ENCODE data around the gene REV1.
"Not testable (repeated sequence)": the region's sequence is repeated elsewhere in the genome, so short reads cannot be mapped to it uniquely, and the experiment has no call there.

DNA sequence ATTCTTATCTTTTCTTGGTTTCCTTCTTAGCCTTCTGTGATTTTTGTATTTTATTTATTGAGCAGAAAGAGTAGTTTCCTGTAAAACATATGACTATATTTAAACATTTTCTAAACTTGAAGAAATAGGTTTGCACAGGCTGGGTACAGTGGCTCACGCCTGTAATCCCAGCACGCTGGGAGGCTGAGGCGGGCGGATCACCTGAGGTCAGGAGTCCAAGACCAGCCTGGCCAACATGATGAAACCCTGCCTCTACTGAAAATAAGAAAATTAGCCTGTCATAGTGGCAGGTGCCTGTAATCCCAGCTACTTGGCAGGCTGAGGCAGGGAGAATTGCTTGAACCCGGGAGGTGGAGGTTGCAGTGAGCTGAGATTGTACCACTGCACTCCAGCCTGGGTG is 121.0 kb downstream of the REV1 start:
- TF ChIP-seq POLR2AphosphoS5 (IDR thresholded peaks at IDR 0.05; ENCODE audit: low read depth, low read length); EZH2 (IDR thresholded peaks at IDR 0.05); YY1 (IDR thresholded peaks at IDR 0.05; ENCODE audit: extremely low read depth, insufficient replicate concordance, low read depth, low read length); ZFX (IDR thresholded peaks at IDR 0.05); POLR2A (IDR thresholded peaks at IDR 0.05; ENCODE audit: borderline replicate concordance, extremely low read depth, insufficient read depth, insufficient read length); EZH2phosphoT487 (IDR thresholded peaks at IDR 0.05; ENCODE audit: borderline replicate concordance); SRF (IDR thresholded peaks at IDR 0.05; ENCODE audit: low read depth); SP1 (IDR thresholded peaks at IDR 0.05; ENCODE audit: low read depth): not testable (repeated sequence)
- TF ChIP-seq, protein P1, sequence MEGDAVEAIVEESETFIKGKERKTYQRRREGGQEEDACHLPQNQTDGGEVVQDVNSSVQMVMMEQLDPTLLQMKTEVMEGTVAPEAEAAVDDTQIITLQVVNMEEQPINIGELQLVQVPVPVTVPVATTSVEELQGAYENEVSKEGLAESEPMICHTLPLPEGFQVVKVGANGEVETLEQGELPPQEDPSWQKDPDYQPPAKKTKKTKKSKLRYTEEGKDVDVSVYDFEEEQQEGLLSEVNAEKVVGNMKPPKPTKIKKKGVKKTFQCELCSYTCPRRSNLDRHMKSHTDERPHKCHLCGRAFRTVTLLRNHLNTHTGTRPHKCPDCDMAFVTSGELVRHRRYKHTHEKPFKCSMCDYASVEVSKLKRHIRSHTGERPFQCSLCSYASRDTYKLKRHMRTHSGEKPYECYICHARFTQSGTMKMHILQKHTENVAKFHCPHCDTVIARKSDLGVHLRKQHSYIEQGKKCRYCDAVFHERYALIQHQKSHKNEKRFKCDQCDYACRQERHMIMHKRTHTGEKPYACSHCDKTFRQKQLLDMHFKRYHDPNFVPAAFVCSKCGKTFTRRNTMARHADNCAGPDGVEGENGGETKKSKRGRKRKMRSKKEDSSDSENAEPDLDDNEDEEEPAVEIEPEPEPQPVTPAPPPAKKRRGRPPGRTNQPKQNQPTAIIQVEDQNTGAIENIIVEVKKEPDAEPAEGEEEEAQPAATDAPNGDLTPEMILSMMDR (IDR thresholded peaks at IDR 0.05 in 2 of 3, conservative IDR thresholded peaks at IDR 0.05 in 1 of 3; ENCODE audit: borderline replicate concordance in 1 of 3, insufficient read depth in 1 of 3, low read depth in 2 of 3, low read length in 2 of 3) = not testable (repeated sequence)
- TF ChIP-seq, protein P2, sequence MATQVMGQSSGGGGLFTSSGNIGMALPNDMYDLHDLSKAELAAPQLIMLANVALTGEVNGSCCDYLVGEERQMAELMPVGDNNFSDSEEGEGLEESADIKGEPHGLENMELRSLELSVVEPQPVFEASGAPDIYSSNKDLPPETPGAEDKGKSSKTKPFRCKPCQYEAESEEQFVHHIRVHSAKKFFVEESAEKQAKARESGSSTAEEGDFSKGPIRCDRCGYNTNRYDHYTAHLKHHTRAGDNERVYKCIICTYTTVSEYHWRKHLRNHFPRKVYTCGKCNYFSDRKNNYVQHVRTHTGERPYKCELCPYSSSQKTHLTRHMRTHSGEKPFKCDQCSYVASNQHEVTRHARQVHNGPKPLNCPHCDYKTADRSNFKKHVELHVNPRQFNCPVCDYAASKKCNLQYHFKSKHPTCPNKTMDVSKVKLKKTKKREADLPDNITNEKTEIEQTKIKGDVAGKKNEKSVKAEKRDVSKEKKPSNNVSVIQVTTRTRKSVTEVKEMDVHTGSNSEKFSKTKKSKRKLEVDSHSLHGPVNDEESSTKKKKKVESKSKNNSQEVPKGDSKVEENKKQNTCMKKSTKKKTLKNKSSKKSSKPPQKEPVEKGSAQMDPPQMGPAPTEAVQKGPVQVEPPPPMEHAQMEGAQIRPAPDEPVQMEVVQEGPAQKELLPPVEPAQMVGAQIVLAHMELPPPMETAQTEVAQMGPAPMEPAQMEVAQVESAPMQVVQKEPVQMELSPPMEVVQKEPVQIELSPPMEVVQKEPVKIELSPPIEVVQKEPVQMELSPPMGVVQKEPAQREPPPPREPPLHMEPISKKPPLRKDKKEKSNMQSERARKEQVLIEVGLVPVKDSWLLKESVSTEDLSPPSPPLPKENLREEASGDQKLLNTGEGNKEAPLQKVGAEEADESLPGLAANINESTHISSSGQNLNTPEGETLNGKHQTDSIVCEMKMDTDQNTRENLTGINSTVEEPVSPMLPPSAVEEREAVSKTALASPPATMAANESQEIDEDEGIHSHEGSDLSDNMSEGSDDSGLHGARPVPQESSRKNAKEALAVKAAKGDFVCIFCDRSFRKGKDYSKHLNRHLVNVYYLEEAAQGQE (IDR thresholded peaks at IDR 0.05; ENCODE audit: low read depth) = not testable (repeated sequence)
- TF ChIP-seq, protein P3, sequence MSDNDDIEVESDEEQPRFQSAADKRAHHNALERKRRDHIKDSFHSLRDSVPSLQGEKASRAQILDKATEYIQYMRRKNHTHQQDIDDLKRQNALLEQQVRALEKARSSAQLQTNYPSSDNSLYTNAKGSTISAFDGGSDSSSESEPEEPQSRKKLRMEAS (IDR thresholded peaks at IDR 0.05) = not testable (repeated sequence)
